GM21528 (cell line): Measurements from ENCODE around the gene MAPK1.
A peak's percentile ranks its signal among the peaks of the same experiment; 100 is the strongest.
"Not testable (repeated sequence)": the region's sequence is repeated elsewhere in the genome, so short reads cannot be mapped to it uniquely, and the experiment has no call there.

Experiments
- ATAC-seq: cut with Tn5 transposase; IDR thresholded peaks from one replicate; pipeline ENCODE4 v1.9.1; 2021; ENCODE audit warnings: mild to moderate bottlenecking, moderate library complexity; ENCODE audit not compliant: unreplicated experiment, low FRiP score

Gene MAPK1

DNA sequence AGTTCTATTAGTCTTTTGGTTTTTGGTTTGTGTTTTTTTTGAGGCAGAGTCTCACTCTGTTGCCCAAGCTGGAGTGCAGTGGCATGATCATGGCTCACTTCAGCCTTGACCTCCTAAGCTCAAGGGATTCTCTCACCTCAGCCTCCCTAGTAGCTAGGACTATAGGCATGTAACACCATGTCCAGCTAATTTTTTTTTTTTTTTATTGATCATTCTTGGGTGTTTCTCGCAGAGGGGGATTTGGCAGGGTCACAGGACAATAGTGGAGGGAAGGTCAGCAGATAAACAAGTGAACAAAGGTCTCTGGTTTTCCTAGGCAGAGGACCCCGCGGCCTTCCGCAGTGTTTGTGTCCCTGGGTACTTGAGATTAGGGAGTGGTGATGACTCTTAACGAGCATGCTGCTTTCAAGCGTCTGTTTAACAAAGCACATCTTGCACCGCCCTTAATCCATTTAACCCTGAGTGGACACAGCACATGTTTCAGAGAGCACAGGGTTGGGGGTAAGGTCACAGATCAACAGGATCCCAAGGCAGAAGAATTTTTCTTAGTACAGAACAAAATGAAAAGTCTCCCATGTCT is 15.4 kb upstream of the MAPK1 start:
- not testable (repeated sequence) for ATAC-seq

DNA sequence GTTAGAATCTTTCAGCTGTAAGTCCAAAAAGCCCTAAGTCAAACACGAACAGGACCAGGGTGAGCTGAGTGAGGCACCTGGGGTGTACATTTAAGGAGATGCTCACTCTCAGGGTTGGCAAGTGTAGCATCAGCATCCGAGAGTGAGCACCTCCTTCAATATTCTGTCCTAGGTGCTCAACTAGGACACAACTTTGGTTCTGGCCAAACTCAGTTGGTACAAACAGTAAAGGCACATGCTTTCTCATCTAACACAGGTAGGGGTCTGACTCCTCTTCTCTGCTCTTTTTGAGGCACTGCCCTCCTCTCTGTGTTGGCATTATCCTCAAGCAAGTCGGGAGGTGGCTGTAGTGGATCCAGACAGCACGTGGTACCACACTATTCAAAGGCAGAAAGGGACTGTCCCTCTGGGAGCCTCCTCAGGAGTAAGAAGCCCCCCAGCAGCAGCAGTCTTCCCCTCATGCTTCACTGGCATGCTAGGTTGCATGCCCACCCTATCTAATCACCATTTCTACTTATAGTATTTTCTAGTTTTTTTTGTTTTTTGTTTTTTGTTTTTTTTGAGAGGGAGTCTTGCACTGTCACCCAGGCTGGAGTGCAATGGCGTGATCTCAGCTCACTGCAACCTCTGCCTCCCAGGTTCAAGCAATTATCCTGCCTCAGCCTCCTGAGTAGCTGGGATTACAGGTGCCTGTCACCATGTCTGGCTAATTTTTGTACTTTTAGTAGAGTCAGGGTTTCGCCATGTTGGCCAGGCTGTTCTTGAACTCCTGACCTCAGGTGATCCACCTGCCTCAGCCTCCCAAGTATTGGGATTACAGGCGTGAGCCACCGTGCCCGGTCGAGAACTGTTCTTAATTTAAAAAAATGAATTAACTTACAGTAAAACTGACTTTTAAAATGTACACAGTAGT is 14.7 kb upstream of the MAPK1 start:
- no peak for ATAC-seq

DNA sequence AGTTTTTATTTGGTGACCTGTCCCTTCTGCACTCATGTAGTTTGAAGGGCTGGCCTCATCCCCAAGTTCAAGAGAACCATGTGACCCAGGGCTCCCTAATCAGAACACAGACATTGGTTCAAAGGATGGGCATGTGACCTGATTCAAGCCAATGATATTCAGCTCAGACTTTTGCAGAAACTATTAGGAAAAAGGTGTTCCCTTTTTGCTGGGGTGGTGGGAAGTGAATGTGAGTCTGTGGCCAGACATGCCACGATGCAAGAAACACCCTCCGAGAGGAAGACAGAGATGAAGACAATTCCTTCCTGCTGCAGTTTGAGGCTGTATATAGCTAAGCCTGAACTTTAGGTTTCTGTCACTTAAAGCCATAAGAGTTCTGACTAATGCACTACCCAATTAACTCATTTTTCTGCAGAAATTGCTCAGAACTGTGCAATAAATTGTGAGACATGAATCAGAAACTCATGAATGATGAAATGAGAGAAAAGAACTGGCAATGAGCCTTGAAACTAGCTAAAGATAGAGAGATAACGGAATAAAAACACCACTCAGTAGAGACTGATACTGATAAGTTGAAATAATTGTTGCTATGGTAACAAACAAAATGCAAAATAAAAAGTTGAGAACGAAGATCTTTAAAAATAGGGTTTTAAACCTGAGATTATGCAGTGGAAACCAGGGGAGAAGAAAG is 9.2 kb upstream of the MAPK1 start:
- ATAC-seq: no peak

DNA sequence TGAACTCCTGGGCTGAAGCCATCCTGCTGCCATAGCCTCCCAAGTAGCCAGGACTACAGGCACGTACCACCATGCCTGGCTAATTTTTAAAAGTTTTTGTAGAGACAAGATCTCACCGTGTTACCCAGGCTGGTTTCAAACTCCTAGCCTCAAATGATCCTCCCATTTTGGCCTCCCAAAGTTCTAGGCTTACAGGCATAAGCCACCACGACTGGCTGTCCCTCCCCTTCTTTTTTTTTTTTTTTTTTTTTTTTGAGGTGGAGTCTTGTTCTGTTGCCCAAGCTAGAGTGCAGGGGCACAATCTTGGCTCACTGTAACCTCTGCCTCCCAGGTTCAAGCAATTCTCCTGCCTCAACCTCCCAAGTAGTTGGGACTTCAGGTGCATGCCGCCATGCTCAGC is 7.5 kb upstream of the MAPK1 start:
- not testable (repeated sequence) for ATAC-seq

DNA sequence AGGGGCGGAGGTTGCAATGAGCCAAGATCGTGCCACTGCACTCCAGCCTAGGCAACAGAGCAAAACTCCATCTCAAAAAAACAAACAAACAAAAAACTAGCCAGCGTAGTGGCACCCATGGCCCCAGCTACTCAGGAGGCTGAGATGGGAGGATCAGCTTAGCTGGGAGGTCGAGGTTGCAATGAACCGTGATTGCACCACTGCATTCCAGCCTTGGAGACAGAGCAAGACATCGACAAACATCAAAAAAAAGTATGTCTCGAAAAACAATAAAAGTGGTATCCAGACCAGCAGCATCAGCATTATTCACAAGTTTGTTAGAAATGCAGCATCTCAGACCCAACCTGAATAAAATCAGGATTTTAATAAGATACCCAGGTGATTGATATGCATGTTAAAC is 6.2 kb upstream of the MAPK1 start:
- ATAC-seq: no peak

DNA sequence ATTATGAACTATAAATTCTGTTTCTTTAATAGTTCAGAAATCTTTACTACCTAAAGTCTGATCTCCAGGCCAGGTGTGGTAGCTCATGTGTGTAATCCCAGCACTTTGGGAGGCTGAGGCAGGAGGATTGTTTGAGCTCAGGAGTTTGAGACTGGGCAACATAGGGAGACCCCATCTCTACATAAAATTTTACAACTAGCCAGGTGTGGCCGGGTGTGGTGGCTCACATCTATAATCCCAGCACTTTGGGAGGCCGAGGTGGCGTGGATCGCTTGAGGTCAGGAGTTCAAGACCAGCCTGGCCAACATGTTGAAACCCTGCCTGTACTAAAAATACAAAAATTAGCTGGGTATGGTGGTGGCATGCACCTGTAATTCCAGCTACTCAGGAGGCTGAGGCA is 5.3 kb upstream of the MAPK1 start:
- not testable (repeated sequence) for ATAC-seq

DNA sequence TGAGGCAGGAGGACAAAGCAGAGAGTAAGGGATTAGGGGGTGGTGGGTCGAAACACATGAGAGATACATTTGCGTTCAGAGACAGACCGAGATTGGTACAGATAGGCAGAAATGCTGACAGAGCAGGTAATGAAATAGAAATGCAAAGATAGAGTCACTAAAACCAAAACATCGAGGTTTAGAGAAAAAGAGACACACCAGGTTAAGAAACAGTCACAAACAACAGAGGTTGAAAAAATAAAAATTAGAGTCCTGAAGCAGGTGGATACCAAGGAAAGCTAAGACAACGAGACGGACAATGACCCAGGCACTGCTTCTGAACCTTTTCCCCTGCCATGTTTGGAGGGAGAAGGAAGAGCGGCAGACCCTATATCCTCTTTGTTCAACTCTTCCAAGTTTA is 1.2 kb upstream of the MAPK1 start:
- ATAC-seq: no peak

DNA sequence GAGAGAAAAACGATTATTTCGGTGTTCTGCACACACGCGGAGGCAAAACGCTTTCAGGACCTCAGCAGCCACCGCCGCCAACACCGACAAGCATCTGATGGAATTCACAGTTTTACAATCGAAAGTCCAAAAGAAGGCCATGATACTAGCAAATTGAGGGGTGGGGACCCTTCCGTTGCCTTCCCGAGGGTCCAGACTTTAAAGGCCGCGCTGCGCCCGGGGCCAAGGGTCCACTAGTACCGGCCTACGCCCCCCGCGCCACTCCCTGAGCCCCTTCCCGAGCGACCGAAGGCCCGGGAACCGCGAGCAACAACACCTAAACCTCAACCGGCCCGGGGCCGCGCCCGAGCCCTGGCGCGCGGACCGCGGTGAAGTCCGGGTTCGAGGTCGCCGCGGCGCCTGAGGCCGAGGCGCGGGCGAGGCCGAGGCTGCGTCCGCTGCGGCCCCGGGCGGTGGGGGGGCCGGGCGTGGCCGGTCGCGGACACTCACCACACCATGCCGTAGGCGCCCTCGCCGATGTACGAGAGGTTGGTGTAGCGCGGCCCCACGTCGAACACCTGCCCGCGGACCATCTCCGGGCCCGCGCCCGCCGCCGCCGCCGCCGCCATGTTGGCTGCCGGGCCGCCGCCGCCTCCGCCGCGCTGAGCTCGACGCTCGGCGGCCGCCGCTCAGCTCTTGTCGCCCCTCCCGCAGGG is 465 bp downstream of the MAPK1 start:
- ATAC-seq: peak; percentile 27

DNA sequence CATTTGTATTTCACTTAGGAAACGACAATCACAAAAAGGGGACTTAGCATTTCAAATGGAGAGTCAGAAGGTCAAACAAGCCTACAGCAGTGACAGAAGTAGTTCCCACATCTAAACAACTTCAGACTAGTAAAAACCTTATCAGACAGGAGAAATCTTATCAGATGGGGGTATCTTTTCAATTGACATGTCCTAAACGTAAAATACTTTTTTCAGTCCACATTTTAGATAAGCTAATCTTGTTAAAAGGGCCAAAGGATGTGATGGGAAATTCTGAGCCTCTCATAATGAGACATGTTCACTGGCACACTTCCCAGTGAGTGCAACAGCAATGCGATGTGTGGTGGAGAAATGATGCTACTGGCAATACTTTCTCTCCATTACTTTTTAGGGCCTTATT is 2.4 kb downstream of the MAPK1 start:
- ATAC-seq: no peak

DNA sequence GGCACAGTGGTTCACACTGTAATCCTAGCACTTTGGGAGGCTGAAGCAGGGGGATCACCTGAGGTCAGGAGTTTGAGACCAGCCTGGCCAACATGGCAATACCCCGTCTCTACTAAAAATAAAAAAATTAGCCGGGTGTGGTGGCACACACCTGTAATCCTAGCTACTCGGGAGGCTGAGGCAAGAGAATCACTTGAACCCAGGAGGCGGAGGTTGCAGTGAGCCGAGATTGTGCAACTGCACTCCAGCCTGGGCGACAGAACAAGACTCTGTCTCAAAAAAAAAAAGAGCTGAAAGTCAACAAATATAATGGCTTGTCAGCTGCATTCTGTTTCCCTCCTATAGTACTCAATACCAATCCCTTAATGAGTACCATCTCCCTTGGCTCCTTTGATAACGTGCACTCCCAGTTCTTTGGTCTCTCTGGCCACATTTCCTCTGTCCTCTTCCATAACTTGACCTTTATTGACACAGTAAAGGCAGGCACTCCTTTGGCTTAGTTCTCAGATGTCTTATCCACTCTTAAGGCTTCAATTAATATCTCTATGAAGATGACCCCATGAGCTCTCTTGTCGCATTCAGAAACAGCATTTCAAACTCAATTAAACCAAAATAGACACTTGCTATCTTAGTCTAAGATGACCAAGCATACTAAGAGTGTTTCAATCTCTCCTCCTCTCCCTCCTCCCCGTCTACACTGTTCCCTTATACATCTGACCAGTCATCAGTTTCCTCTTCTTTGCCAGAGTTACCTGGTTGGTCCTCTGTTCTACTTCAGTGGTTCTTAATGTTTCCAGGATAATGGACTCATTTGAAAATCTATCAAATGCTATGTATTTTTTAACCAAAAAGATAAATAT is 4.8 kb downstream of the MAPK1 start:
- no peak for ATAC-seq

DNA sequence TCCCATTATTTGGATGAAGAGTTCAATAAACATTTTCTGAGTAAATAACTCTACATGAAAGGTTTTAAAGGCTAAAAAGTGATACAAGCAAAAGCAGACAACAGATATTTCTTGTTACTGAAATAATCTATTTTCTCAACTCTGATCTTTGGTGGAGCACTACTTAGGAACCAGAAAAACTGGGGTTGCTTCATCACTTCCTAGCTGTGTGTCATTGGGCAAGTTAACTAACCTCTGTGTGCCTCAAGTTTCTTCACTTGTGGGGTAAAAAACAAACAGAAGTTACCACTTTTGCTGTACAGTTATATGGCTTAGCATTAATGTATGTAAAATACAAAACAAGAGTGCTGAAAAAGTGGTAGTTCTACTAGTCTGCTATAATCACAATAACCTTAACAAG is 5.6 kb downstream of the MAPK1 start:
- no peak for ATAC-seq

DNA sequence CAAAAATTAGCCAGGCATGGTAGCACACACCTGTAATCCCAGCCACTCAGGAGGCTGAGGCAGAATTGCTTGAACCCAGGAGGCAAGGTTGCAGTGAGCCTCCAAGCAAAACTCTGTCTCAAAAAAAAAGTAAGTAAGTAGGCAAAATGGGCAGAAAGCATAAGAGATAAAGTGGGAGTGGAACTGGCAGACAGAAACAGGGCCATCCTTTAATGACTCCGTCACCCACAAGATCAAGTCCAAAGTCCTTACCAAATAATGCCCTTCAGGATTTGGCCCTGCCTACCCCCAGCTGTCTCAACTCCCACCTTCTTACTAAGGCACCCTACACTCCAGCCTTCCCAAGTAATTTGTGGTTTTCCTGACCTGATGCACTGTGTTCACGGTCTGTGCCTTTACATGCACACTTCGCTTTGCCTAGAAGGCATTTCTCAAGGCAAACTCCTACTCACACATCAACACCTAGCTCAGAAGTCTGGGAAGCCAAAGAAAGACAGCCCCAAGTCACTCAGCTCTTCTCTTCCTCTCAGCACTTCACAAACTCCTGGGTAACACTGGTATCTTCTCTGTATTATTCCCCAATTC is 6.1 kb downstream of the MAPK1 start:
- no peak for ATAC-seq

DNA sequence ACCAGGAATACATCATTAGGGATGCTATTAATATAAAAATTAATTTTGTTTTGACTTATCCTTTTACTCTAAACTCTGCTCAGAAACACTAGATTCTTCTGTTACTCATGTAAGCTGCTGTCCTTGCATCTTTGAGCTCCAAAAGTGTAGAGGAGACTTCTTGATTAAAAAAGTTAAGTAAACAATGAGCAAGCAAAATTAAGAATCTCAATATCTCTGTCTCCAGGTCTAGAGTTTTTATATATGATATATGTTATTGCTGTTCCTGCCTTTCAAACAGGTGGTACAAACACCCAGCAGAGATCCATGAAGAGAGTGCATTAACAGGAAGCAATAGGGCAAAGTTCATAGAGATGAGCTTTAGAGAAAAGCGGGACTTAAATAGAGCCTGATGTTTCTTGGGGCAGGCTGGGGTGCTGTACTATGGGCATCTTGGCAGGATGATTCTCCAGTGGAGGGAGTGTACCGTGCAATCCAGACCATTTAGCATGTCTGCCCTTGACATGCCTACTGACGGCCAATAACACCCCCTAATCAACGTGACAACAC is 6.9 kb downstream of the MAPK1 start:
- no peak for ATAC-seq

DNA sequence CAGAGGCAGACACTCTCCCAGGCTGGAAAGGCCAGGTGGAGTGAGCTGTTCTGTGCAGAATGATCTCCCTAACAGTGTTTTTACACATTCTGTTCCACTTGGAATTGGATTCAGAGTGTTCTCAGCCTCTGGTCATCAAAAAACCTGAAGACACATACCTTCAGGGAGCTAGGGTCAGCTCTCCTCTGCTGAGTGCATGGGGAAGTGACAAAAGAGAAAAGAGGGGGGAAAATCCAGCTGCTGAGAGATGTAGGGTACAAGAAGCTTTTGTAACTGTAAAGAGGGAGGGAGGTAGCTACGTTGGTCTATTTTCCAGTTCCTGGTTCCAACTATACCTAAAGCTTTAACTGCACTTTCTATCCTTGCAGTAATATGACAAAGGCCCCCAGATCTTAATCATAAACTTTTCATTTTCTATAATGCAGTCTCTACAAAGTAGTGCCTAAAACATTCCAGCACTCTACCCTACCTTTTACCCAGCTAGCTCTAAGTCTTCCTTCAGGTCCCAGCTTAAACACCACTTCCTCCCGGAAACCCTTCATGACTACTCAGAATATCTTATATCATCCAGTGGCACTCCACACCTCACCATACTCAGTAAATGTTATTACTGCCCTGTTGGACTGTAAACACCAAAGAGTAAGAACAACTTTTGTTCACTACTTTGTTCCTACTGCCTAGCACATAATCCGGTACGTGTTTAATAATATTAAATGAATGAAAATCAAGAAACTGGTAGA is 9.2 kb downstream of the MAPK1 start:
- no peak for ATAC-seq

DNA sequence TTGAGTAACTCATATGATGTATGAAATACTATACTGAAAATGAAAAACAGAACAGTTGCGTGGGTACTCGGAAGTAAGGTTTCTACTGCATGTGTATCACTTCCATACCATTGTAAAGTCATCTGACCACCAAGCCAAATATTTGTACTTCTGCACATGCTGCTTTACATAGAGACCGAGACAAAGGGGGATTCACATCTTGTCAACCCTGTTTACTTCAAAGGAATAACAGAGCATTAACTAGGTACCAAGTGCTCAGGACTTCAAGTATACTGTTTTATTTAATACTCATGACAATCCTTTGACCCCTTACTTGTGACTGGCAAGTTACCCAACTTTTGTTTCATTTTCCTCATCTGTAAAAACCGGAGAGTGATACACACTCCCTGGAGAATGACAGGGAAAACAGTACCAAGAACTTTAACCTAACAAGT is 9.9 kb downstream of the MAPK1 start:
- no peak for ATAC-seq

DNA sequence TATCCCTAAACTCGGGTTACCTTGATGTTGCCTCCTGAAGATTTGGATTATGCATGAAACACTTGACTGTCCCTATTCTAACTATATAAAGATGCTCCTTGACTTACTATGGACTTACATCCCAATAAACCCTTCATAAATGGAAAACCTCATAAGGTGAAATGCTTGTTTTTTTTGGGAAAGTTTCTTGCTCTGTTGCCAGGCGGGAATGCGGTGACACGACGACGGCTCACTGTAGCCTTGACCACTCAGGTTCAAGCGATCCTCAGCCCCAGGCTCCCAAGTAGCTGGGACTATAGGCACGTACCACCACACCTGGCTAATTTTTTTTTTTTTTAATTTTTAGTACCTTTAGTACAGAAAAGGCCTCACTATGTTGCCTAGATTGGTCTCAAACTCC is 10.6 kb downstream of the MAPK1 start:
- ATAC-seq: no peak

DNA sequence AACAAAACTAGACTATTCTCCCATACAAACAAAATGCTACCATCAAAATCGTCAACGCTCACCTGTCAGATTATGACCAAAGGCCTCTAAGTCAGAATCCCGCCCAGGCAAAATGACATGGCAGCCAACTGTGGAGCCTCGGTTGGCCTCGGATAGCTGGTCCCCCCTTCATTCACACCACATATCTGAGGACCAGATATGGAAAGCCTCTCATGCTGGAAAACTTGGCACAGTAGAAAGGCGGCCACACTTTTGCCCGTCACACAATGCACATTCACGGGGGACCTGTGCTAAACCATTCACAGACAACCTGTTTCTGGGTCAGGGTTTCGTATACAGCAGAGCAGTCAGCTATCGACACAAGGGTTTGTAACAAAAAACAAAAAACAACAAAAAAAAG is 11.2 kb downstream of the MAPK1 start:
- ATAC-seq: no peak

DNA sequence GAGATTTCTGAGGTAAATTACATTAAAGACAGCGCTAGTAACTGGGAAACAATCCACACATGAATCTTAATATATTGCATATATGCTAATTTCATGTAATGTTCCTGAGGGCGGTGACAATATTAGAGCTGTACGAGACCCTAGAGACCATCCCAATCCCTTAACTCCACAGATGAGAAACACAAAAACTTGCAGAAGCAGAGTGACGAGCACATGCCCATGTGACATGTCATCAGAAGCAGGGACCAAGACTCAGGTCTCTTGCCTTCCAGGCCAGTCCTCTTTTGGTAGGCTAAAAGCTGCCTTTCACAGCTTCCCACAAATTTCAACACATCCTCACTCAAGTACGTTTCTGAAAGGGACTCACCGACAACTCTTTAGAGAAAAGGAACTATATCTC is 11.8 kb downstream of the MAPK1 start:
- ATAC-seq: no peak

DNA sequence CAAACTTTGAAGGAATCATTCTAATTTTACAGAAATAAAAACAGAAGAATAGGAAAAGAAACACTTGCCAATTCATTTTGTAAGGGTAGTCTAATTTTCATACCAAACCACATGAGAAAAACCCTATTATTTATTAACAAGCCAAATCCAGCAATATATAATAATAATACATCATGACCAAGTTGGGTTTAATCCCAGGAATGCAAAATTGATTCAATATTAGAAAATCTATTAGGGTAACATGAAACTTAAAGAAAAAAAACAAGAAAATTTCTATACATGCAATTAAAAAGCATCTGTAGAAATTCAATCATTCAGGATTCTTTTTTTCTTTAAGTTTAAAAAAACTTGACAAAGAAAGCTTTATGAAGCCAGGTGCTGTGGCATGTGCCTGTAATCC is 16.8 kb downstream of the MAPK1 start:
- ATAC-seq: no peak
